Suppressor macrophage treated with lipopolysaccharide for 1 hour (primary cell): ENCODE measurements around the gene CDKN2B-AS1.
A peak's percentile ranks its signal among the peaks of the same experiment; 100 is the strongest.

Experiments used
- DNase-seq, 3 donors: peaks; one replicate each; pipeline ENCODE4 v3.0.0-alpha.2; 2020 to 2022

CDKN2B-AS1 gene

GRCh38 chr9:22008384-22008716, 13.8 kb downstream of the CDKN2B-AS1 start:
- no peak for DNase-seq

GRCh38 chr9:22008717-22009505, 14.3 kb downstream of the CDKN2B-AS1 start, which contains the start of gene CDKN2B:
CDKN2B (minus strand) TSS chr9:22009305; CDS start chr9:22008953, 352 bp downstream.
- peak; percentile 97 to 99 (median 98) for DNase-seq

GRCh38 chr9:22009506-22009867, 14.9 kb downstream of the CDKN2B-AS1 start:
- no peak for DNase-seq

GRCh38 chr9:22010866-22011625, 16.5 kb downstream of the CDKN2B-AS1 start:
- peak in 1 of 3 donors; percentile 42 for DNase-seq

GRCh38 chr9:22022396-22022795, 27.8 kb downstream of the CDKN2B-AS1 start:
- DNase-seq, result no peak

GRCh38 chr9:22026696-22027095, 32.1 kb downstream of the CDKN2B-AS1 start:
- peak; percentile 88 to 96 (median 88) for DNase-seq

- peak in 1 of 3 donors; percentile 12 for DNase-seq
Observed at GRCh38 chr9:22028394-22028793, 33.8 kb downstream of the CDKN2B-AS1 start.

- no peak for DNase-seq
Observed at GRCh38 chr9:22029231-22029630, 34.6 kb downstream of the CDKN2B-AS1 start.

- peak; percentile 56 to 90 (median 81) for DNase-seq
Observed at GRCh38 chr9:22030101-22030598, 35.6 kb downstream of the CDKN2B-AS1 start.

- DNase-seq, result peak in 2 of 3 donors; percentile 28 to 39
Observed at GRCh38 chr9:22031655-22032411, 37.2 kb downstream of the CDKN2B-AS1 start.

- DNase-seq, result no peak
Observed at GRCh38 chr9:22033012-22033630, 38.5 kb downstream of the CDKN2B-AS1 start.

- no peak for DNase-seq
Observed at GRCh38 chr9:22035591-22036011, 41.0 kb downstream of the CDKN2B-AS1 start.

- no peak for DNase-seq
Observed at GRCh38 chr9:22036866-22037626, 42.5 kb downstream of the CDKN2B-AS1 start.

GRCh38 chr9:22037954-22038690, 43.5 kb downstream of the CDKN2B-AS1 start:
- peak; percentile 25 to 65 (median 62) for DNase-seq

GRCh38 chr9:22039258-22039657, 44.7 kb downstream of the CDKN2B-AS1 start:
- DNase-seq, result no peak

GRCh38 chr9:22040760-22041159, 46.2 kb downstream of the CDKN2B-AS1 start:
- no peak for DNase-seq

- DNase-seq, result no peak
Observed at GRCh38 chr9:22041344-22041743, 46.8 kb downstream of the CDKN2B-AS1 start.

GRCh38 chr9:22041775-22042174, 47.2 kb downstream of the CDKN2B-AS1 start:
- DNase-seq, result no peak

- DNase-seq, result no peak
Observed at GRCh38 chr9:22043928-22044327, 49.3 kb downstream of the CDKN2B-AS1 start.

- DNase-seq, result peak; percentile 24 to 57 (median 39)
Observed at GRCh38 chr9:22044583-22044982, 50.0 kb downstream of the CDKN2B-AS1 start.

GRCh38 chr9:22045423-22045822, 50.8 kb downstream of the CDKN2B-AS1 start:
- no peak for DNase-seq
